Liver (tissue), 9 donors: ENCODE measurements around the gene DGCR8. TPM values are rescaled to one million over a fixed set of nuclear protein-coding genes. Genes with fewer than 3 reads are reported as not detected.

Experiments used
- DNase-seq: peaks from one replicate; pipeline ENCODE4 v3.0.0-alpha.2; 2017; ENCODE audit warnings: low spot score
- H3K27ac ChIP-seq, 2 donors: one replicate each; pipeline ENCODE4 v1.7.0; 2013; ENCODE audit warnings: inconsistent platforms in 2 of 2, low read length in 2 of 2, control low read depth in 1 of 2, low read depth in 1 of 2, mild to moderate bottlenecking in 1 of 2
- H3K27me3 ChIP-seq, 4 donors: one replicate each; pipeline versions ENCODE4 v1.6.1 to v1.7.0; 2013; ENCODE audit warnings: low read length in 3 of 4, inconsistent platforms in 1 of 4, mild to moderate bottlenecking in 1 of 4, moderate library complexity in 1 of 4; ENCODE audit not compliant: control insufficient read depth in 4 of 4, insufficient read depth in 4 of 4
- H3K36me3 ChIP-seq, 4 donors: one replicate each; pipeline versions ENCODE4 v1.6.1 to v1.7.0; 2013; ENCODE audit warnings: low read length in 3 of 4, mild to moderate bottlenecking in 3 of 4, low read depth in 1 of 4, moderate library complexity in 1 of 4; ENCODE audit not compliant: control insufficient read depth in 4 of 4, insufficient read depth in 3 of 4
- H3K4me1 ChIP-seq, 4 donors: one replicate each; pipeline versions ENCODE4 v1.6.1 to v1.7.0; 2013; ENCODE audit warnings: low read length in 3 of 4, mild to moderate bottlenecking in 3 of 4, moderate library complexity in 1 of 4; ENCODE audit not compliant: control insufficient read depth in 4 of 4, insufficient read depth in 4 of 4
- H3K4me3 ChIP-seq, 3 donors: one replicate each; pipeline versions ENCODE4 v1.6.1 to v1.7.0; 2013; ENCODE audit warnings: low read length in 3 of 3, control low read depth in 1 of 3, low read depth in 1 of 3, mild to moderate bottlenecking in 1 of 3
- H3K9ac ChIP-seq, 2 donors: one replicate each; pipeline ENCODE4 v1.7.0; 2013; ENCODE audit warnings: low read length in 2 of 2, mild to moderate bottlenecking in 2 of 2, moderate library complexity in 2 of 2, control low read depth in 1 of 2, low read depth in 1 of 2
- H3K9me3 ChIP-seq, 4 donors: one replicate each; pipeline versions ENCODE4 v1.6.1 to v1.7.0; 2013; ENCODE audit warnings: low read length in 3 of 4; ENCODE audit not compliant: control insufficient read depth in 4 of 4
- ATF3 ChIP-seq: IDR thresholded peaks from 2 replicates; pipeline ENCODE4 v1.6.1; 2016; ENCODE audit warnings: antibody characterized with exemption
- CTCF ChIP-seq: fragments of 150-350 bp; IDR thresholded peaks from 2 replicates; pipeline ENCODE4 v1.5.1; 2017; ENCODE audit warnings: improper control_type of control experiment, low read depth, low read length; ENCODE audit not compliant: missing input control
- EGR1 ChIP-seq, 2 donors: IDR thresholded peaks; 2 replicates each; pipeline ENCODE4 v1.6.1; 2016 to 2018; ENCODE audit warnings: antibody characterized with exemption in 2 of 2, low read depth in 2 of 2
- FOXA1 ChIP-seq: IDR thresholded peaks from 2 replicates; pipeline ENCODE4 v1.6.1; 2016; ENCODE audit warnings: antibody characterized with exemption
- FOXA2 ChIP-seq: IDR thresholded peaks from 2 replicates; pipeline ENCODE4 v1.6.1; 2016; ENCODE audit warnings: antibody characterized with exemption
- GABPA ChIP-seq, 2 donors: IDR thresholded peaks in 1 of 2; conservative IDR thresholded peaks in 1 of 2; 2 replicates each; pipeline ENCODE4 v1.6.1; 2016; ENCODE audit warnings: antibody characterized with exemption in 2 of 2, mild to moderate bottlenecking in 1 of 2, moderate library complexity in 1 of 2
- HNF4A ChIP-seq, 2 donors: conservative IDR thresholded peaks; 2 replicates each; pipeline ENCODE4 v1.6.1; 2016; ENCODE audit warnings: antibody characterized with exemption in 2 of 2, mild to moderate bottlenecking in 2 of 2
- JUND ChIP-seq, 2 donors: IDR thresholded peaks; 2 replicates each; pipeline ENCODE4 v1.6.1; 2016; ENCODE audit warnings: antibody characterized with exemption in 2 of 2
- MAX ChIP-seq: IDR thresholded peaks from 2 replicates; pipeline ENCODE4 v1.6.1; 2016; ENCODE audit warnings: antibody characterized with exemption
- NR2F2 ChIP-seq: IDR thresholded peaks from 2 replicates; pipeline ENCODE4 v1.6.1; 2016; ENCODE audit warnings: antibody characterized with exemption
- RAD21 ChIP-seq, 2 donors: IDR thresholded peaks; 2 replicates each; pipeline ENCODE4 v1.6.1; 2016; ENCODE audit warnings: antibody characterized with exemption in 2 of 2, mild to moderate bottlenecking in 2 of 2
- REST ChIP-seq: IDR thresholded peaks from 2 replicates; pipeline ENCODE4 v1.6.1; 2016; ENCODE audit warnings: antibody characterized with exemption, mild to moderate bottlenecking
- SP1 ChIP-seq: IDR thresholded peaks from 2 replicates; pipeline ENCODE4 v1.6.1; 2018; ENCODE audit warnings: antibody characterized with exemption, mild to moderate bottlenecking
- TAF1 ChIP-seq: conservative IDR thresholded peaks from 2 replicates; pipeline ENCODE4 v1.6.1; 2016; ENCODE audit warnings: antibody characterized with exemption, mild to moderate bottlenecking
- ZBTB33 ChIP-seq: IDR thresholded peaks from 2 replicates; pipeline ENCODE4 v1.6.1; 2016; ENCODE audit warnings: antibody characterized with exemption
- WGBS: extraction: QIAGEN DNeasy Blood & Tissue Kit; methylation state at CpG from one replicate; pipeline ENCODE4 v1.1.7; 2013; 5-methylcytosine and 5-hydroxymethylcytosine counted together
- polyA plus RNA-seq, 2 donors: library from polyadenylated mRNA; stranded (reverse) in 1 of 2; unstranded in 1 of 2; fragments of 200-250 nt in 1 of 2; fragments of >200 nt in 1 of 2; fragmentation: Nextera tagmentation in 1 of 2; extraction: Ambion mirVana in 1 of 2; gene quantifications; one replicate each; pipeline versions ENCODE4 v1.2.1 to v1.2.3, GENCODE V29; 2013 to 2015
- total RNA-seq, 2 donors: library from RNA; depleted of rRNA; stranded (reverse); fragments of >200 nt; gene quantifications; one replicate each; pipeline ENCODE4 v1.2.3, GENCODE V29; 2014
- donor health status: healthy.
- donor health status: healthy.
- donor health status: healthy.
- donor health status: healthy.
- donor health status: healthy.

Gene DGCR8
- total and polyA plus RNA-seq, 4 donors = 7.9 to 27.1 (median 15.8) TPM

GRCh38 chr22:20086763-20087162 lies 6.7 kb downstream of the DGCR8 start:
- Histone ChIP-seq H3K27ac (no peak overlapping the region), H3K4me3 (no peak overlapping the region), H3K9ac (no peak overlapping the region), H3K27me3 (no peaks in the 10 kb centered on the region), H3K4me1 (peaks cover 13 to 43% (median 35%) of the 10 kb centered on the region in 4 donors), H3K9me3 (no peaks in the 10 kb centered on the region), H3K36me3 (peaks cover 27 to 56% (median 42%) of the 10 kb centered on the region in 4 donors)
- no peak for DNase-seq
- 98% methylated on average over 5 of the region's 5 CpGs for WGBS
- TF ChIP-seq FOXA1 = no peak
- no peak for TF ChIP-seq GABPA (IDR thresholded peaks at IDR 0.05 in 1 of 2, conservative IDR thresholded peaks at IDR 0.05 in 1 of 2)
- TF ChIP-seq NR2F2 = no peak
- no peak for TF ChIP-seq ZBTB33
- no peak for TF ChIP-seq REST
- no peak for TF ChIP-seq FOXA2
- TF ChIP-seq EGR1 (IDR thresholded peaks at IDR 0.05; ENCODE audit: low read depth in 2 of 2) = no peak
- TF ChIP-seq CTCF = no peak
- TF ChIP-seq SP1 = no peak
- TF ChIP-seq ATF3 = no peak
- no peak for TF ChIP-seq TAF1
- TF ChIP-seq JUND (IDR thresholded peaks at IDR 0.05) = no peak
- TF ChIP-seq HNF4A (conservative IDR thresholded peaks at IDR 0.05) = no peak

GRCh38 chr22:20087319-20088262 lies 7.5 kb downstream of the DGCR8 start:
- TF ChIP-seq MAX (no peak), RAD21 (IDR thresholded peaks at IDR 0.05) (no peak)
- no peak for DNase-seq
- 94% methylated on average over 14 of the region's 14 CpGs for WGBS

More at GRCh38 chr22:20087319-20088262, 7.5 kb downstream of the DGCR8 start:
- Histone ChIP-seq H3K4me3 (no peak overlapping the region), H3K4me1 (peaks cover 15 to 45% (median 38%) of the 10 kb centered on the region in 4 donors), H3K27ac (no peak overlapping the region), H3K9me3 (no peaks in the 10 kb centered on the region), H3K36me3 (peaks cover 27 to 61% (median 48%) of the 10 kb centered on the region in 4 donors), H3K9ac (no peak overlapping the region), H3K27me3 (no peaks in the 10 kb centered on the region)
